ENCODE results near the gene TIMM22.

TIMM22 gene

DNA sequence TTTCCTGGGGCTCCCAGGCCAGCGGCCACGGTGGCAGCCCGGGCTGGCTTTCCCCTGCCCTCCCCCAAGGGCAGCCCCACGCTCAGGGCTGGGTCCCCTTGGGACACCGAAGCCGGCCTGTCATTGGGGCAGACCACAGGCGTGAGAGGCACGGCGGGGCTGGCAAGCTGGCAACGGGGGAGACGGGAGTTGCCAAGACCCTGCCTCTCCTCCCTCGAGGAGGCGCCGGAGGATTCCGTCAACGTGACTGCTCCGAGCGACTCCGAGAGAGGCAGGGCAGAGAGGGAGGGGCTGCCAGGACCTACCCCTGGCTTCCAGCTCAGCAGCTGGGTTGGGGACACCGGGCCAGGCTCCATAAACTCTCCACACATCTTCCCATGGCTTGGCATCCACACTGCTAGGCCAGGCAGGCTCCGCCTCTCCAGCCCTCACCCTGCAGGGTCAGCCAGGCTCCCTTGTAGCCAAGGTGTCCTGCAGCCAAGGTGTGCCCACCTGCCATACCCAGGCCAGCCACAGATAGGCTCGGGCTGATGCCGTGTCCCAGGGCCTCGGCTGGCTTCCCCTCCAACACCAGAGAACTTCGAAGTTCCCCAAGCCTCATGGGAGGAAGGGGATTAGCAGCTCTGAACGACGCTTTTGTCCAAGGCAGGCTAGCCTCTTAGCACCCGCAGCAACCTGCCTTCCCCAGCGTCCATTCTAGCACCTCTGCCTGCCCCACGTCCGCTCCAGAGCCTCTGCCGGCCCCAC is 25.5 kb downstream of the TIMM22 start:
- FAIRE-seq = no peak

DNA sequence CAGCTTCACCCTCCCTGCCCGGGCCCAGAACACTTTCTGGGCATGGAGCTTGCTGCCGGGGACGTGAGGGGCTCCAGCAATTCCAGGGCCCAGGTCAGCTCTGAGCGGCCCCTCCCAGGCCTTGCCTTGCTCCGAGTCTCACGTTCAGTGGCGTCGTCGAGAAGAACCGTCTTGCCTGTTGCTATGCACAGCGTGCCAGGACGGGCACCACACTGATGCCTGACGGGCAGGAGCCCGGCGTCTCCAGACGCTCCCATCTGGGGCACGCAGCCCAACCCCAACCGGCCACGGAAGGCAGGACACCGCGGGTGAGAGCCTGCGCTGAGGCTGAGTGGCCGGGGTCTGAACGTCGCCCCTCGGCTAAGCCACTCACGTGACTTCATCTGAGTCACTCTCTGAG is 27.1 kb downstream of the TIMM22 start:
- FAIRE-seq = no peak

DNA sequence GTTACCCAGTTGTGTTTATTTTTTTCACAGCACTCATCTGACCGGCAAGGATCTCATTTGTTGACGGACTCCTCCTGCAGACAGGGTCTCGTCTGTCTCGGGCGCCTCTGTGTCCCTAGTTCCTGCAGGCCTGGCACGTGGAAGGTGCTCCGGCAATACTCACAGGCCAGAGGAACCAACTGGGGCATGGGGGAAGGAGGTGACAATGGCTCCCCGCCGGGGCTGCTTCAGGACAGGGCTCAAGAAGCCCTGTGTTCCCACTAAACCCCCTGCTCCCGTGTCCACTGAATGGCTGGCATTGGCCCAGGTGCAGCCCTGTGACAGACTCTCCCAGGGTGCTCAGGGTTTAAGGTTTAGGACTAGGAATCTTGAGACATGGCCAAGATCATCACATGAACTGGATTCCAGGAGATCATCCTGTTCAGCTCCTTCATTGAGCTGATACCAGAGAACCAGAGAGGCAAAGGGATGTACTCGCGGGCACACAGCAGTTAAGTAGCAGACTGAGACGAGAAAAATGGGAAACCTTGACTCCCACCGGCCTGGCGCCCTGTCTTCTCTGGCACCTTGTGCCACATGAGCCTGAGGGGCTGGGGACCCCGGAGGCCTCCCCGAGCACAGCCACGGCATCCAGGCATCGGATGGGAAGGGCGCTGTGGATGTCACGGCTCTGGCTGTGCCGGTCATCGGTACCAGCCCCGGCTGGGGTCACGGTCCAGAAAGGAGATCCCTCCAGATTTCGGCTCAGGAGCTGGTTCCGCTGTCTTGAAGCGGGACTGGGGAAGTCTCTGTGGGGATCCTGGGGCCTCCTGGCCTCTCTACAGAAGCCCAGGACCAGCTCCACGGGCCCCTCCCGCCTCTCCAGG is 29.0 kb downstream of the TIMM22 start:
- no peak for FAIRE-seq

DNA sequence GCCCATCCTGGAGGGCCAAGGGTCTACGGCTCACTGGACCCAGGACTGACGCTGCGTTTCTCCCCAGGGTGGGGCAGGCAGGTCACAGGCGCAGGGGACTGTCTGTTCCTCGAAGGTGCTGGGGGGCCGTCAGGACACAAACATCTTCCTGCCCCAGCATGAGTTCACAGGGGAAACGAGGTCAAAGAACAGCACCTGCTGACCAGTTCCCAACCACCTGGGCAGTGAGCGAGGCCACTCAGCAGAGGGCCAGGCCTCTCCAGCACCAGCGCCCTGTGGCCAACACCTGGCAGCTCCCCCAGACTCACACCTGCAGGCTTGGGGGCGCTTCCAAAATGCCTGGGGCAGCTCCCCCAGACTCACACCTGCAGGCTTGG is 29.7 kb downstream of the TIMM22 start:
- no peak for FAIRE-seq

DNA sequence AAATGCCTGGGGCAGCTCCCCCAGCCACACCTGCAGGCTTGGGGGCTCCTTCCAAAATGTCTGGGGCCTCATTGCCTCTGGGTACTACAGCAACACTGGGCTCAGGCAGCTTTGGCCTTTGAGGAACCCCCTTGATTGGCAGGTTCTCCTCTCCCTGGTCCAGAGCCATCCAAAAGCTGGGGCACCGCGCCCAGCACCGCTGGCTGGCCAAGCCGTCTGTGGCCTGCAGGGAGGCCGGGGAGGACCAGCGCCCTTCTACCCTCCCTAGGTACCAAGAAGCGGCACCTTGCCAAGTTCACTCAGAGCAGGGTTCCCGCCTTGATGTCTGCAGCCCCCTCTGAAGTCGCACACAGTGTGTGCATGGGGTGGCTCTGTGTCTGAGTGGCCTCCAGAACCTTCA is 30.1 kb downstream of the TIMM22 start:
- no peak for FAIRE-seq

DNA sequence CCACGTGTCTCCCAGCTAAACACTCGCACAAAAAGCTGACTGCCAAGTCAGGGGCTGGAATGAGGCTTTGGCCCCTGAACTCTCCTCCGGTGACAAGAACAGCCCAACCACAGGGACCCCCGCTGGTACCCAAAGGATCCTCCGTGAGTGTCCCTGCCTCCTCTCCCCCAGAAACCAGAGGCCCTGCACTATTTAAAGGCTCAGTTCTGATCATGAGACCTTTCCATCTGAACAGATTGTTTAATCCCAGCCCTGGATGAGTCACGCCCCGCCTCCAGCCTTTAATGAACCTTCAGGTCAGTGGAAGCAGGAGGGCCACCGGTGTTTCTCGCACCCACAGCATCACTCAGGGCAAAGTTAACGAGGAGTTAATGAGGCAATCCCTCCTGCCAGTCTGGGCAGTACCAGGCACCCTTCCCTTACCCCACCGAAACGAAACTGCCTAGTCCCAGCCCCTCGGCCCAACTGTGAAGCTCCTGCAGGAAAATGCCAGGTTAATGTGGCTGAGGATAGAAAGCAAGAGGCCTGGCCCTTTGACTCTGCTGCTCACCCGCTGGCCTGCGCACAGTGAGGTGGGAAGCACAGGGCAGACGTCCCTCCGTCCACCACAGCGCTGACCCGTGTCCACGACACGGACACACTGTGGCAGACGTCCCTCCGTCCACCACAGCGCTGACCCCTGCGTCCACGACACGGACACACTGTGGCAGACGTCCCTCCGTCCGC is 32.4 kb downstream of the TIMM22 start:
- no peak for FAIRE-seq

DNA sequence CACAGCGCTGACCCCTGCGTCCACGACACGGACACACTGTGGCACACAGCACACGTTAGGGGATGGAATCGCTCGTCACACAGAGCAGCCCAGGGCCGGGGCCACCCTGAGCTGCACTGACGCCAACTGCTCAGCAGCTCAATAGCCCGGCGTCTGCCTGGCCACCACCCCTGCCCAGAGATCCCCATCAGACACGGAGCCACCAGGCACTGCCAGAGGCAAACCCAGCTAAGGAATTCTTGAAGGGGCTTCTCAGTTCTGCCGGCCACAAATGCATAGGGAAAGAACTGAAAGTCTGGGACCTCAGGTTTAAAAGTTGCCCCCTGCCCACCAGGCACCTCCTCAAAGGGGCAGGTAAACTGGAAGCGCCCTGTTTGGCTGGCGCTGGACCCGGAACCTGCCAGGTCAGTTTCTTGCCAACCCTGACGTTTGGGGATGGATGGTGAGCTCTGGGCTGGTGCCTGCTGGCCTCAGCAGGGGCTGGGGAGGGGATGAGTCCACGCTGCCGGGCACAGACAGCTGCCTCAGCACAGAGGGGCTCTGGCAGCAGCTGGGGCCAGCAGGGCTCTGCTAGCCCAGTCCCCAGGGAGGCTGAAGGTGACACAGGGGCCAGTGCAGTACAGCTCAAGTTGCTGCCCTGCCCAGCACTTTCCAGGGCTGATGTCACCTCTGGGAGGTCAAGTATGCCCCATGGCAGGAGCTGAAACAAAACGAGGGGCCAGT is 33.2 kb downstream of the TIMM22 start:
- FAIRE-seq = no peak

DNA sequence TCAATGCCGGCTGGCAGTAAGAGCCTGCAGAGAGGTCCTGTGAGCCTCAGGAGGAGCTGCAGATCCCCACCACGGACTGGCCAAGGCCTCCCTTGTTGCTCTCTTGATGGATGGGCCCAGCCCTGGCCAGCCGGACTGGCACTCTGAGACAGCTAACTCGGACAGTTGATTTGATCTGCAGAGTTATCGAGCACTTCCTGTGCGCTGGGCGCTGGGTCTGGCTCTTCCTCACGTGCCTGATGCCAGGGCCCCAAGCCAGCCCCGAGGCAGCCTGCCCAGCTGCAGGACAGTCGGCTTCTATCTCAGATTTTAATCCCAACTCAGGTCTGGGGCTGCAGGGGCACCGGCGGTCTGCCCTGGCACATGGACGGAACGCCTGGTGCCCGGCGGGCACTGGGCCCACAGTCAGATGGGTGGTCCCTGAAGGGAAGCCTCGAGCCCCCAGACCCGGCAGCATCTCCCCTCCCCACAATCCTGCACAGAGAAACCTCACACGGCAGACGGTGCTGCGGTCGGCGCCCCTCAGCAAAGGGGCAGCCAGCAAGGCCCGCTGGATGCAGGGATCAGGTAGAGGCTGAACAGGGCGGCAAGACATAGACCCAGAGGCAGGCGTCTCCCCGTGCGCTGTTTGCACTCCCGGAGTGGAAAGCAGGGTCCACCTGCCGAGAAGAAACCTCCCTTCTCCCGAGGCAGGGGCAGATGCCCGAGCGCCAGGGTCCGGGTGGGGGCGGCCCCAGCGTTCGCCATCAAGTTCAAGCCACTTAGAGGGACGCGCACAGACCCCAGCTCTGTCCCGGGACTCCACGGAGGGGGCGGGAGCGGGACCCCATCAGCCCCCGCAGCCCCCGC is 34.0 kb downstream of the TIMM22 start:
- FAIRE-seq = no peak

DNA sequence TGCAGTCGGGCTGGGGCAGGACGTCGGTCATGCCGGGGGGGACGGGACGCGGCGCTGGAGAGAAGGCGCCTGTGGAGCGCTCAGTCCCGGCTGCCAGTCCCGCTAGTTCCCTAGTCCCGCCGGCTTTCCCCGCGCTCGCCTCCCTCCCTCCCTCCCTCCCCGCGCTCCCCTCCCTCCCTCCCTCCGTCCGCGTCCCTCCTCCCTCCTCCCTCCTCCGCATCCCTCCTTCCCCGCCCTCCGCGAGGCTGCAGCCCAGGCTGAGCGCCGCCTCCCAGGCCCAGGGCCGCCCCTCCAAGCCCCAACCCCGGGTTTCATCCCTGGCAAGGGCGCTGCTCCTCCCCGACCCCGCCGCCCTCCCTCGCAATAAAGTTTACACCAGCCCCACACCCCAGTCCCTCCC is 34.8 kb downstream of the TIMM22 start:
- no peak for FAIRE-seq

DNA sequence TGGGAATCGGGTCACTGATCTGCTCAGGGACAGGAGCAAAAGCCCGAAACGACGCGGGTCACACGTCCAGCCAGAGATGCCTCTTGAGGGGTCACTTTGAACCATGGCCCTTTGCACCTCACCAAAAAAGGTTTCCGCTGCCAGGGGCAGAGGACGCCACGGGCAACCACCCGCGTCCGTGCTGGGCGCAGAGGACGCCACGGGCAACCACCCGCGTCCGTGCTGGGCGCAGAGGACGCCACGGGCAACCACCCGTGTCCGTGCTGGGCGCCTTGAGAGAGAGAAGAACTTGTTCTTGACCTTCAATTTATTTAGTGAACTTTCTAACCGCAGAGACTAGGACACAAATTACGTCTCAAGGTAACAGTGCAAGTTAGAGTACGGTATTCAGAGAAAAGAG is 35.5 kb downstream of the TIMM22 start:
- FAIRE-seq = no peak

DNA sequence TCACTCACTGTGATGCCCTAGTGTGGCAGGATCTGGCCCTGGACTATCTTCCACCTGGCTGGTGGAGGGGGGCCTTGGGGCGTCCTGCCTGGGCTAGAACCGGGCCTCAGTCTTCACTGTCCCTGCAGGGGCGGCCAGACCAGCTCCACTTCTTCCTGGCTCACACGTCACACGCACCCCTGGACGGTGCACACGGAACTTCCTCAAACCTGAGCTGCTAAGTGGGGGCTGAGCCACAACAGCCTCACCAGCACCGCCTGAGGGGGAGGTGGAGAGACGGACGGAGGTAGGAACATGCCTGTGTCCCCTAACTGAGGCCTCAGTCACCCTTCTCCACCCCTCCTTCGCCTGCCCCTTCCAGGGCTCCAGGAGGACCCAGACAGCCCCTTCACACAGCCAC is 36.6 kb downstream of the TIMM22 start:
- no peak for FAIRE-seq

DNA sequence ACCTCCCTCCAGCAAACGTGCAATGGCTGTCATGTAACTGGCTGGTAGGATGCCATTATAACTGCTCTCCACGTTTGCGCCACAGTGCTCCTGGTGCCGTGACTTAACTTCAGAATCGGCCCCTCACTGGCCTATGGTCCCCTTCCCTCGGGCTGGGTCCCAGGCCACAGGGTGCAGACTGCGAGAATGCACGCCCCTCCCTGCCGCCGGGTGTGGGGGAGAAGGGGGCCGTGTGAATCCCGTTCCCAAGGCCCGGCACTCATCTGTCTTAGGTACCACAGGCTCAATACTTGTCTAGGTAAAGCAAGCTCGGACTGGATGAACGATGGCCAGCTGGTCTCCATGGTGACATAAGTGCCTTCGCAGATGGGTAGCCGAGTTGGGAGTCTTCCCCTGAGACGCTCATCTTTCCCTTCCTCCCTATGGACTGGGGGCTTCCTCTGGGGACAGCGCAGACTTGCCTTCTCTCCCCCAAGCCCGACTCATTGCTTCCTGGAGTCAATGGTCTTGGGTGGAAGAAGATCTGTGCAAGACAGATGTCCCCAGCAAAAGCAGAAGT is 37.8 kb downstream of the TIMM22 start:
- no peak for FAIRE-seq

DNA sequence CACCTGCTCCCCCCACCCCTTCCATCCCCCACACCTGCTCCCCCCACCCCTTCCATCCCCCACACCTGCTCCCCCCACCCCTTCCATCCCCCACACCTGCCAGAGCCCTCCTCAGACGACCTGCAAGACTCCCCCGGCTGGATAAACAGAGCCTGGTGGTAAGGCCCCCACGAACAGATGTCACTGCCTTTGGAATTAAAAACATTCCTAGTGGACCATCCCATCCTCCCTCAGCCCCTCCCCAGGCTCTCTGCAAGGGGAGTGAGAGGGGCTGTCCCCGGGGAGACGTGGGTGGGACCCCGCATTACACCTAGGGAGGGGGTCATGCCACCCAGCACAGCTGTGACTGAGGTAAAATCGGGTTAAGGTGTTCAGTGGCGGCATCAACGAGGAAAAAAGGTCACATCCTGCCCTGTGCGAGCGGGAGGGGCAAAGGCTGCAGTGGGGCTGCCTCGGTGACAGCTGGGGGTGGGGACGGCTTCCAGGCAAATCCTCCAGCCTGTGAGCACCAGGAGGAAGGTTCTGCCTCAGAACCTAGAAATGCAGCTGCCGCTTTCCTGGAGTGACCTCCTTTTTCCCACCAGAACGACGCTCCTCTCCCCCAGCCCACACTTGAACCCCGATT is 38.7 kb downstream of the TIMM22 start:
- no peak for FAIRE-seq

DNA sequence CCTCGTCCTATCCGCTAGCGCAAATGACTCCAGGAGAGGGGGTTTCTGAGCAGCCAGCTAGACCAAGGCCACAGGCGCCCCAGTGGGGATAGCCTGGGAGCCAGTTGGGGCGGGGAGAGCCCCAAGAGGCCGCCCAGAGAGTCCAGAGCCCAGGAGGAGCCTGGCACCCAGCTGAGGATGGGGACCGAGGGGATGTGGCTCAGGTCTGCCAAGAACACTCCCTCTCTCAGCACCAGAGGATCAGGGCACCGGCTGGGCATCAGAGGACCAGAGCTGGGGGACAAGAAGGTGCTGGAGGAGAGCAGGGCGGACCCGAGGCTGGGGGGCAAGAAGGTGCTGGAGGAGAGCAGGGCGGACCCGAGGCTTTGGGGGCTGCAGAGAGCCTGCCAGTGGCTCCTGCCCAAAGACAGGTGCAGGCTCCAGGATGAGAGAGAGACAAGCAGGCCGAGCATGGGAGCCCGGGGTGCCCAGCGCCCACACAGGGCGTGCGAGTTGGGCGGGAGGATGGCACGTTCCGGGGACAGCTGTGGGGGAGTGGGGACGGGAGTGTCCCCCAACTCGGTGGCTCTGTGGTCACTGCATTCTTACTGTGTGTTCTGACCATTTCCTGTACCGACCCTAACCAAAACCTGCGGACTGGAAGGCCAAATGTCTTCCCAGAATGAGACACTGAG is 39.4 kb downstream of the TIMM22 start:
- FAIRE-seq = no peak

DNA sequence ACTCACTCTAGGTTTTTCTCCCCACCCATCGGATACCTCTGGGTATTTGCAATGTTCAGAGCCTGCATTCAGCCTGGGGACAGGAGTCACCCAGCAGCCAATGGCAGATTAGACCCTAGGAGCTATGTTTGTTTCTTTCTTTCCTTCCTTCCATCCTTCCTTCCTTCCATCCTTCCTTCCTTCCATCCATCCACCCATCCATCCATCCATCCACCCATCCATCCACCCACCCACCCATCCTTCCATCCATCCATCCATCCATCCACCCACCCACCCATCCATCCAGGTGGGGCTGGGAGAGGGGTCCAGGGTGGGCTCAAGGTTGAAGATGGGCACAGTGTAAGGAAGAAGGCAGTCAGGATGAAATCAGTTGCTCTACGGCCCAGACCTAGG is 39.9 kb downstream of the TIMM22 start:
- FAIRE-seq = no peak

DNA sequence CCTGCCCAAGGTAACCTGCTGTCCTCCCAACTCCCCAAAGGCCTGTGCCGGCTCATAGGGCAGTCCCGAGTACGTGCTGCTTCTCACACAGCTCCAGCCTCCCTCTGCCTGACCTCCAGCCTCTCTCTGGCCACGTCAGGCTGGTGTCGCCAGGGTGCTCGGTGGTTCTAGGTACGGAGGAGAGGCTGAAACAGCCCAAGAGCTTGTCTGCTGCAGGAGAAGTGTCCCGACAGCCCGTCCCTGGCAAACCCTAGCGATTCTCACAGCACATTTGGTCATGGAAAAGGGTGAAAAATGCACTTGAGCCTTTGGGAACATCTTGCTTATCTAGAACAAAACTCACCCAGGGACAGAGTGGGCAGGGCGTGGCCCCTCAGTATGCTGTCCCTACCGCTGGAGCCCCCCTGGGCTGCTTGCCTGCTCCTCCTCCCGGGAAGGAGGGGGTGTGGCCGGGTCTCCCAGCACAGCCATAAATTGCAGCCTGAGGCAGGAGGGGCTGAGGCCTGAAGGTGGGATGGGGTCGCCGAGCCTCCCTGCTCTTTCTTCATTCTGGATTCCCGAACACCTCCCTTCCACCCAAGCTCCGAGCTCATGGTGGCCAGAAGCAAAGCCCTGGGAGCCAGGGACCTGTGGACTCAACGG is 40.4 kb downstream of the TIMM22 start:
- FAIRE-seq = no peak

DNA sequence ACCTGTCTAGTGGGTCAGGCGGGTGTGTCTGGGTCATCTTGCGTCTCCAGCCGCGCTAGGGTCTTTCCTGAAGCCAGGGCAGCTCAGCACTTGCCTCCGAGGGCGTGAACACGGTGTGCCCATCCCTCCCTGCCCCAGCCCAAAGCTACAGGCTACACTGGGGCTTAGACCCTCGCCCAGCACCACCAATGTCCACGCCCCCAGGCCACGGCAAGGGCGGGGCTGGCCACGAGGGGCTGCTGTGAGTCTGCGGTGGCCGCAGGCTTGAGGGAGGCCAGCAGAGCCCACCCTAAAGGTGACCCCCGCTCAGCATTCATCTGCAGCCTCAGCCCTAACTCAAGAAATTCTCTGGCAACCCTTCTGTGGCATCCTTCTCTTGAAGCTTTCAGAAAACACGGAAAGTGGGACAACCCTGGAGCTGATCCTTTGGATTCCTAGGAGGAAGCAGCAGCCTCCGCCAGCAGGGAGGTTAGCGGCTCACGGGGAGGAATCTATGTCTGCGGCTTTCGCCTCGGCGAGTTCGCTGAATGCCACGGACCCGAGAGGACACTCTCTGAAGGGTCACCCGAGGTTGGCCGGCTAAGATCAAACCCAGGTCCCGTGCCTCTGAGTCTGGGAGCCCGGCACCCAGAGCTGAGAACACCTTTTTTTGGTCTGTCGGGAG is 41.7 kb downstream of the TIMM22 start:
- FAIRE-seq = no peak

DNA sequence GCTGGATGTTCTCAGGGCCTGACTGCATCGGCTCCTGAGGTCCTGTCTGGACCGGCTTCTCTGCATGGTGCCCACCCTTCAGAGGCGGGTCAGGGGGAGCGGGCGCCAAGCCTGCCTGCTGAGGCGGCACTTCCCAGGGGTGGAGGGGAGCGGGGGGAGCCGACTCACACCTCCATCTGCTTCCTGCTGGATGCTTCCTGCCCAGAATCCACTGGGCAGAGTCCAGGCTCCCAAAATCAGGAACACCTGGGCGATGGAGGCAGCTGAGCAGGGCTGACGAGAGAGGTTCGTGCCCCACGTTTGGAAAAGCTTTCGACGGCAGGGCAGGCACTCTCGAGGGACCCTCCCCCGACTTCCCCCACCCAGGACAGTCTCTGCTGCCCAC is 42.2 kb downstream of the TIMM22 start:
- no peak for FAIRE-seq

DNA sequence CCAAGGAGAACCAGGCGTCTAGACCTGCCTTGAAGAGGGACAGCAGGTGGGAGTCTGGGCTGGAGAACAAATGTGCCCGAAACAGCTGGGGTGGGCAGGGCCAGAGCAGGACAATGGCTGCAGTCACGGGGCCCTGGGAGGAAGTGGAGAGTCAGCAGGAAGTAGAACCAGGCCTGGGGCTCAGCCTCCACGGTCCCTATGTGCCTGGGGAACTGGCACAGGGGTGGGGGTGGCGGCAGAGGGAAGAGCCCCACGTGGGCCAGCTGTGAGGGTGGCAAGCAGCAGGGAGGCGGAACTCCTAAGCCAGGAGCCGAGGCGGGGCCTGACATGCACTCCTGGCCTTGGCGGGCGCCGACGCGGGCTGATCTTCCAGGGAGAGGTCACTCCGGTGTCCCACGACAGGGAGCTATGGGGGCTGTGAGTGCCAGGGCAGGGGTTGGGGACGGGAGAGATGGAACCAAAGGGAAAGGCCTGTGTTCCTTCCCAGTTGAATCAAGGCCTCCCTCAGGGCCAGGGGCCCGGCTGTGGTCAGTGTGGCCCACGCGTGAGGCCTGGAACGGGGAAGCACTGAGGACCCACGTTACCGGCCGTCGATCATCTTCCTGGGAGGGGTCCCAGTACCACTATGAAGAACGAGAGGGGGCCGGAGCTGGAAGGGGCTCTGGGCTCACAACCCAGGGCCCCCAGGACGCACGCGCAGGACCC is 42.7 kb downstream of the TIMM22 start:
- FAIRE-seq = no peak

Data from endometrium (tissue), 2 donors.